K562 (cell line): Measurements from ENCODE around the gene ALDH1A3. TPM values are rescaled to one million over a fixed set of nuclear protein-coding genes. Genes with fewer than 3 reads are reported as not detected.

Experiments
- ATAC-seq: fragments of 200-7000 bp; cut with Tn5 transposase; 3 replicates; pipeline ENCODE4 v1.9.1; 2020; ENCODE audit warnings: moderate library complexity
- BruUV-seq: library from RNA; stranded (reverse); fragments of 400-500 nt; replicated peaks from 2 replicates; lab custom pipeline; 2021; lab: Mats Ljungman, UMichigan
- CTCF ChIA-PET: fragments of 300-600 bp; formaldehyde crosslinking; extraction: SDS; loops from one replicate; lab custom pipeline; 2021; ENCODE audit warnings: low intra/inter-chr PET ratio; lab: Yijun Ruan, JAX
- POLR2A ChIA-PET: fragments of 300-600, 350-650 bp; sonication (Branson Sonifier 250); formaldehyde crosslinking; extraction: SDS; loops from one replicate; lab custom pipeline; 2021; ENCODE audit warnings: antibody characterized with exemption, inconsistent platforms; lab: Yijun Ruan, JAX
- DNase-seq, 4 experiments: peaks; one replicate each; pipeline versions ENCODE4 v3.0.0 to v3.0.0-alpha.2; 2011 to 2018; ENCODE audit warnings: low spot score in 3 of 4, mixed read lengths in 3 of 4; ENCODE audit errors: extremely low read depth in 1 of 4
- FAIRE-seq: peaks from 2 replicates; lab custom pipeline; 2011; peaks lifted over from hg19 to GRCh38; lab: Jason Lieb, UNC
- H2AFZ ChIP-seq: 2 replicates; pipeline ENCODE4 v1.6.0; 2011; ENCODE audit warnings: low read depth, low read length, control low read depth, inconsistent platforms
- H3K27ac ChIP-seq: fragments of 200-600 bp; 3 replicates; pipeline ENCODE4 v1.8.0; 2011; ENCODE audit warnings: low read depth, mild to moderate bottlenecking, control low read depth, inconsistent platforms, low read length, moderate library complexity, mixed read lengths; ENCODE audit errors: extremely low read depth
- H3K27me3 ChIP-seq, 2 experiments: fragments of 300-600 bp in 1 of 2; 2 replicates in 1 of 2; 3 replicates in 1 of 2; pipeline versions ENCODE4 v1.6.0 to v1.8.0; 2011; ENCODE audit warnings: inconsistent platforms in 2 of 2, low read length in 2 of 2, mild to moderate bottlenecking in 1 of 2, mixed read lengths in 1 of 2, moderate library complexity in 1 of 2; ENCODE audit not compliant: control insufficient read depth in 2 of 2, insufficient read depth in 2 of 2
- H3K36me3 ChIP-seq: fragments of 300-600 bp; 3 replicates; pipeline ENCODE4 v1.8.0; 2011; ENCODE audit warnings: mild to moderate bottlenecking, low read length, inconsistent platforms; ENCODE audit not compliant: control insufficient read depth, insufficient read depth
- H3K4me1 ChIP-seq, 2 experiments: fragments of 200-600 bp in 1 of 2; replicated peaks in 1 of 2; 2 replicates in 1 of 2; 3 replicates in 1 of 2; pipeline versions ENCODE4 v1.5.1 to v1.8.0; 2011; ENCODE audit warnings: inconsistent platforms in 2 of 2, low read length in 2 of 2, mild to moderate bottlenecking in 1 of 2, mixed read lengths in 1 of 2, moderate library complexity in 1 of 2; ENCODE audit not compliant: control insufficient read depth in 2 of 2, insufficient read depth in 2 of 2
- H3K4me2 ChIP-seq: 2 replicates; pipeline ENCODE4 v1.6.1; 2011; ENCODE audit warnings: low read length, control low read depth, inconsistent platforms, mixed read lengths; ENCODE audit not compliant: insufficient read depth
- H3K4me3 ChIP-seq: fragments of 200-600 bp; sonication (generic), shearing (Covaris generic); 2 replicates; pipeline ENCODE4 v1.5.1; 2016; ENCODE audit warnings: control low read depth, inconsistent platforms
- H3K79me2 ChIP-seq: fragments of 200-600 bp; 3 replicates; pipeline ENCODE4 v1.8.0; 2011; ENCODE audit warnings: low read length, inconsistent platforms; ENCODE audit not compliant: control insufficient read depth, insufficient read depth
- H3K9ac ChIP-seq, 2 experiments: 2 replicates each; pipeline versions ENCODE4 v1.6.0 to v1.6.1; 2011; ENCODE audit warnings: low read depth in 2 of 2, low read length in 2 of 2, control low read depth in 1 of 2, inconsistent platforms in 1 of 2, mild to moderate bottlenecking in 1 of 2, mixed read lengths in 1 of 2; ENCODE audit not compliant: insufficient read depth in 1 of 2
- H3K9me1 ChIP-seq: one replicate; pipeline ENCODE4 v1.6.0; 2011; ENCODE audit warnings: inconsistent platforms, mild to moderate bottlenecking, low read length, moderate library complexity; ENCODE audit not compliant: control insufficient read depth, insufficient read depth
- H3K9me3 ChIP-seq: replicated peaks from 2 replicates; pipeline ENCODE4 v1.5.1; 2011; ENCODE audit warnings: low read depth, low read length, inconsistent platforms; ENCODE audit not compliant: control insufficient read depth, insufficient read depth
- H4K20me1 ChIP-seq: replicated peaks from 2 replicates; pipeline ENCODE4 v1.6.1; 2011; ENCODE audit warnings: low read length, inconsistent platforms, mixed read lengths; ENCODE audit not compliant: control insufficient read depth, insufficient read depth
- CBX1 ChIP-seq: sonication (generic); IDR thresholded peaks from 2 replicates; pipeline ENCODE4 v1.6.1; 2016; ENCODE audit warnings: antibody characterized with exemption, low read depth, mild to moderate bottlenecking
- HDAC6 ChIP-seq: IDR thresholded peaks from 2 replicates; pipeline ENCODE4 v1.6.1; 2012; ENCODE audit warnings: low read depth, mild to moderate bottlenecking, control low read depth, inconsistent platforms, low read length, moderate library complexity
- NFIC ChIP-seq: fragments of 450-650 bp; IDR thresholded peaks from 2 replicates; pipeline ENCODE4 v1.6.1; 2017; ENCODE audit warnings: mild to moderate bottlenecking, inconsistent platforms
- PRMT5 ChIP-seq: sonication (generic); formaldehyde crosslinking; IDR thresholded peaks from 2 replicates; pipeline ENCODE4 v1.5.0; 2020; ENCODE audit warnings: missing genetic modification reagents
- RBM34 ChIP-seq: fragments of 200-400 bp; formaldehyde crosslinking; IDR thresholded peaks from 2 replicates; pipeline ENCODE4 v1.6.1; 2018; ENCODE audit warnings: low read length, borderline replicate concordance; ENCODE audit not compliant: insufficient read depth
- TCF7 ChIP-seq: sonication (generic); IDR thresholded peaks from 2 replicates; pipeline ENCODE4 v1.6.1; 2016; ENCODE audit warnings: antibody characterized with exemption, borderline replicate concordance
- YY1 ChIP-seq, 3 experiments: IDR thresholded peaks; 2 replicates each; pipeline ENCODE4 v1.6.1; 2011; ENCODE audit warnings: low read length in 2 of 3, mild to moderate bottlenecking in 2 of 3, moderate library complexity in 2 of 3, borderline replicate concordance in 1 of 3, control low read depth in 1 of 3, low read depth in 1 of 3; ENCODE audit not compliant: insufficient read depth in 3 of 3, insufficient replicate concordance in 2 of 3, control insufficient read depth in 1 of 3, insufficient read length in 1 of 3; ENCODE audit errors: extremely low read depth in 1 of 3
- ZNF408 ChIP-seq: fragments of 250-450 bp; sonication (Bioruptor Pico); IDR thresholded peaks from 2 replicates; pipeline ENCODE4 v1.4.0; 2020; ENCODE audit warnings: low read depth, mild to moderate bottlenecking, moderate library complexity
- ZNF75A ChIP-seq: fragments of 450-650 bp; formaldehyde crosslinking; IDR thresholded peaks from 2 replicates; pipeline ENCODE4 v1.4.0; 2020; ENCODE audit warnings: mild to moderate bottlenecking
- WGBS: fragments of 100-300 bp; shearing (Covaris generic); methylation state at CpG from one replicate; pipeline ENCODE4 v1.1.6; 2016; ENCODE audit warnings: low coverage, mixed read lengths; ENCODE audit not compliant: insufficient coverage; ENCODE audit errors: missing lambda C conversion rate; 5-methylcytosine and 5-hydroxymethylcytosine counted together
- in situ Hi-C: fragments of 300-500 bp; cut with MboI; formaldehyde crosslinking; loops from 4 replicates; pipeline ENCODE4 v1.15.0; 2018; ENCODE audit warnings: inconsistent platforms, mixed read lengths
- intact Hi-C: fragments of 100-400 bp; cut with micrococcal nuclease; formaldehyde crosslinking; loops from 2 replicates; pipeline ENCODE4 v1.14.2; 2022
- polyA plus RNA-seq, 8 experiments: library from polyadenylated mRNA; depleted of rRNA in 4 of 8; stranded (reverse) in 5 of 8; unstranded in 3 of 8; fragments of >200 nt; fragmentation: Nextera tagmentation in 2 of 8; fragmentation: Illumina TruSeq in 1 of 8; extraction: Ambion mirVana in 2 of 8; extraction: Trizol in 1 of 8; gene quantifications; 2 replicates each; pipeline versions ENCODE4 v1.2.1 to v1.2.3, GENCODE V29; 2011 to 2014; ENCODE audit warnings: inconsistent platforms in 1 of 8, missing spikeins in 1 of 8
- total RNA-seq, 7 experiments: library from RNA; depleted of rRNA in 6 of 7; stranded (reverse); fragments of >200 nt in 6 of 7; fragmentation: Illumina TruSeq in 2 of 7; extraction: Trizol in 2 of 7; gene quantifications; 2 replicates each; pipeline versions ENCODE4 v1.2.1 to v1.2.3, GENCODE V29; 2011 to 2021; ENCODE audit warnings: low replicate concordance in 1 of 7
- TF ChIP-seq, protein P1 (sequence below): fragments of 450-650 bp; formaldehyde crosslinking; conservative IDR thresholded peaks from 2 replicates; pipeline ENCODE4 v1.4.0; 2022; ENCODE audit warnings: mild to moderate bottlenecking, missing genetic modification characterization
- TF ChIP-seq, protein P2 (sequence below): fragments of 250-450 bp; sonication (Bioruptor Pico); IDR thresholded peaks from 2 replicates; pipeline ENCODE4 v1.5.0; 2021; ENCODE audit warnings: mild to moderate bottlenecking, moderate library complexity

The ALDH1A3 gene
- total and polyA plus RNA-seq, 9 of the 15 experiments (the other 6 are each of a cell fraction or from before 2014, with no cell fraction given): 0.38 TPM; not detected in 8

DNA sequence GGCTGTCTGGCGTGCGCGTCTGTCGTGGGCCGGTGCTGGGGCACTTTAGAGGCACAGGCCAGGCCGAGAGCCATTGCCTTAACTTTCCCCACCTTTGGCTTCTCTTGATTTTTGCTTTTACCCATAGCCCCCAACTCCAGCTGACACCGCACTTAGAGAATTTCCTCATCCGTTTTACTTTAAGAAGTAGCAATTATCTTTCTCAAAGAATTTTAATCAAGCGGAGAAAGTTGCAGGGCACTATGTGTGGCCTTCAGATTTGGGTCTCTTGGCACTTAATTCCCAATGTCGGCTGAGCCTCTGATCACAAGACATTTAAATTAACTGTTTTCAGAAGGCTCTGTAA is 1.2 kb downstream of the ALDH1A3 start:
- Histone ChIP-seq H3K4me1 (no peaks in the 10 kb centered on the region), H4K20me1 (no peaks in the 10 kb centered on the region; the same call in 1 of the 2 replicates), H3K27me3 (peaks cover 12 to 43% of the 10 kb centered on the region in 2 experiments), H3K27ac (no peak overlapping the region), H2AFZ (no peak overlapping the region), H3K79me2 (no peaks in the 10 kb centered on the region), H3K9me1 (peaks cover 3% of the 10 kb centered on the region), H3K4me2 (no peak overlapping the region), H3K36me3 (no peaks in the 10 kb centered on the region), H3K9me3 (no peaks in the 10 kb centered on the region), H3K4me3 (no peak overlapping the region), H3K9ac (no peak overlapping the region)
- in situ Hi-C loops: no loop called here
- DNase-seq: no peak
- BruUV-seq: no TSS peak
- ChIA-PET POLR2A (interaction anchor here (0.6 kb wide), 1 partner anchor 1778 kb away, joined by 4 read pairs; no protein-coding TSS in a partner anchor), CTCF (no interaction called here)
- FAIRE-seq: no peak
- TF ChIP-seq YY1 (IDR thresholded peaks at IDR 0.05; ENCODE audit: borderline replicate concordance in 1 of 3, control insufficient read depth in 1 of 3, extremely low read depth in 1 of 3, insufficient read depth in 3 of 3, insufficient read length in 1 of 3, insufficient replicate concordance in 2 of 3, low read depth in 1 of 3, low read length in 2 of 3) (no peak), ZNF408 (CRISPR knock-in tag) (no peak), HDAC6 (no peak), TCF7 (no peak), NFIC (no peak), PRMT5 (no peak), CBX1 (no peak), ZNF75A (CRISPR knock-in tag) (no peak), RBM34 (no peak)
- TF ChIP-seq, protein P1, sequence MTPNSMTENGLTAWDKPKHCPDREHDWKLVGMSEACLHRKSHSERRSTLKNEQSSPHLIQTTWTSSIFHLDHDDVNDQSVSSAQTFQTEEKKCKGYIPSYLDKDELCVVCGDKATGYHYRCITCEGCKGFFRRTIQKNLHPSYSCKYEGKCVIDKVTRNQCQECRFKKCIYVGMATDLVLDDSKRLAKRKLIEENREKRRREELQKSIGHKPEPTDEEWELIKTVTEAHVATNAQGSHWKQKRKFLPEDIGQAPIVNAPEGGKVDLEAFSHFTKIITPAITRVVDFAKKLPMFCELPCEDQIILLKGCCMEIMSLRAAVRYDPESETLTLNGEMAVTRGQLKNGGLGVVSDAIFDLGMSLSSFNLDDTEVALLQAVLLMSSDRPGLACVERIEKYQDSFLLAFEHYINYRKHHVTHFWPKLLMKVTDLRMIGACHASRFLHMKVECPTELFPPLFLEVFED (CRISPR knock-in tag): no peak
- TF ChIP-seq, protein P2, sequence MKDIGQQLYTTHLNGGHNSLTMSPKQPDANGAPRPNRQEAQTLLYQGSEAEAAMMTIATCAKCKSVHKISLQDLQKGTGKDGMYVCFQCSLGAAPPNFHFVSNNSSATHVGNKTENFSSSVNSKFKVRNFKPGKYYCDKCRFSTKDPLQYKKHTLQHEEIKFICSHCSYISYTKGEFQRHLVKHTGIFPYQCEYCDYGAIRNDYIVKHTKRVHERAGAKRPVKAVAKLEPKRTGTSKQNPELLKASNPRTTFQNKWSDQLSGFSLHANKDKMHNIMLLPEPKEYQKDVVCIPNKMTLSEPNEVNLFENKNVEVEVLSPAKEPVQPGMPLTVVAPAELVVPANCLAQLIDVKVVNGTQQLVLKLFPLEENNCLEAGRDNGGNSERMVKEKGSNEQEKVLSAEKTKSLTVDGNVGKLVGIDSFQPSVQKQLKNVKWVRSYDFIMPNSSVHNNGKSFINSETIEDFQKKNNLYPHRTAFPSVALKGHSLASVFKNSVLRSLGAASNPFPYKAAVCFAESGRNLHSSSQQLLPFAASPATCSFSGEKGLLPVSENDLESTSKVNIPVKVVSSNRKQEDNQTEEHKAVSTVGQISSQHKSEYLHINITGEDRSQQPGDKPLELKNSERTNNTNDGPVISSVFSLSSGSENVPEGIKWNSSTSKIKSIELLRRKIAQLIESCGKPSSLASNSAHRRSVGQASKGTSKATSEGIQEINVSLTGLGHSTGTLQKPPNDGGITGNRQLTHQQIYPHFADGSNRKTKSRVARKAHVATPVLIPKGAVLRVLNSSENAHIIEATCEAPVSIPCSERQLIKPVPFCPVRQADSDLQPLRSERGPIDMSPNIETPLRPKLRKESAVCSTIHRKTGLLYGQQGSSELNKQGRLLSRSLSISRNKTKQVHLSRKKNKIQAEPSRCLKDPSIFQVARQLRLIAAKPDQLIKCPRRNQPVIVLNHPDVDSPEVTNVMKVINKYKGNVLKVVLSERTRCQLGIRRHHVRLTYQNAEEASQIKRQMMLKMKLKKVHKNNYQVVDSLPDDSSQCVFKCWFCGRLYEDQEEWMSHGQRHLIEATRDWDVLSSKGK: no peak
- 20% methylated on average over 8 of the region's 10 CpGs for WGBS
- no peak for ATAC-seq
- intact Hi-C loops: no loop called here
